Gastroesophageal sphincter (tissue), 3 donors: ENCODE measurements around the gene CDK11B.

ENCODE experiments used
- CTCF ChIP-seq, 4 experiments: fragments of 200-600 bp in 2 of 4; fragments of 450-650 bp in 2 of 4; sonication (generic) in 1 of 4; IDR thresholded peaks; one replicate each; pipeline ENCODE4 v1.5.1; 2017 to 2019; ENCODE audit warnings: antibody characterized with exemption in 4 of 4, mild to moderate bottlenecking in 2 of 4, moderate library complexity in 2 of 4
- EP300 ChIP-seq: sonication (generic); formaldehyde crosslinking; IDR thresholded peaks from one replicate; pipeline ENCODE4 v1.6.1; 2017; ENCODE audit warnings: antibody characterized with exemption, mild to moderate bottlenecking
- POLR2A ChIP-seq, 2 donors: fragments of 450-650 bp; IDR thresholded peaks; one replicate each; pipeline ENCODE4 v1.6.1; 2017; ENCODE audit warnings: antibody characterized with exemption in 2 of 2, mild to moderate bottlenecking in 2 of 2, moderate library complexity in 1 of 2
- POLR2AphosphoS5 ChIP-seq: sonication (generic); formaldehyde crosslinking; IDR thresholded peaks from one replicate; pipeline ENCODE4 v1.6.1; 2017; ENCODE audit warnings: antibody characterized with exemption

- TF ChIP-seq CTCF (IDR thresholded peaks at IDR 0.05) (no peak), EP300 (no peak), POLR2A (IDR thresholded peaks at IDR 0.05) (no peak), POLR2AphosphoS5 (no peak)
Measured at GRCh38 chr1:1609822-1610485, 48.9 kb downstream of the CDK11B start.
